Measurements from ENCODE around the gene IL10.

The IL10 gene

DNA sequence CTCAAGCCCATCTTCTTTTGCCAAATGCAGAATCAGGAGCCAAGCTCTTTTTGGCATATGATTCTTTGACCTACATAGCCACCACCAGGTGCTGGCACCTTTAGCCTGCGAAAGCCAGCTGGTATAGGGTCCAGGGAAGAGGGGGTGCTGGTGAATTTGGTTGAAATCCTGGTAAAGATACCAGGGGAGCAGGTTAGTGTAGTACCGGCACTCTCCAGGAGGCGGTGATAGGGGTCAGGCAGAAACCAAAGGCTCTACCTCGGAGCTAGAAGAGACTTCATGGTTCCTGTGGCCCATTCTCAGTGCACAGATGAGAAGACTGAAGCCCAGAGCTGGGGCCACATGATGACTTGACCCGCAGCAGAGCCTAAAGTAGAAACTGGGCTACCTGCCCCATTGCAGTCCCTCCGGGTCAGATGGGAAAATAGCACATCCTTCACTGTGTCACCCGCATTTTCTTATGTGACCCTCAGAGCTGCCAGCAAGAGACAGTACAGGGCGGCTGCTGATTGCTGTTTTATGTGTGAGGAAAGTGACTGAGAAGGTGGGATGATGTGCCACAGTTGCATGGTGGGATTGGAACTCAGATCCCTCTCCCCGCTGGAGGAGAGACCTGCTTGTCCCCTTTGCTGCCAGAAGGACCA lies 37.7 kb downstream of the IL10 start:
- no peak for DNase-seq (ENCODE audit: low spot score)

DNA sequence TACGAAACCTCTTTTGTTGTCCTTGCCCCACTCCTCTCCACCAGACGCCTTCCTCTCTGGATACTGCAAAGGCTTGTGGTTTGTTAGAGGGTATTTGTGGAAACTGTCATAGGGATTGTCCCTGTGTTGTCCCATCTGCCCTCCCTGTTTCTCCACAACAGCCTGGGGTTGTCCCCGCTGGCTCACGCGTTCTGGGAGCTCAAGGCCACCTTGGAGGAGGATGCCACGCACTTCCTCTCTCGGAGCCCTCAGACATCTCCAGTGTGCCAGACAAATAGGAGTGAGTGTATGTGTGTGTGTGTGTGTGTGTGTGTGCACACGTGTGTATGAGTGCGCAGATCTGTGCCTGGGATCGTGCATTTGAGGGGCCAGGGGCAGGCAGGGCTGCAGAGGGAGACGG lies 39.3 kb downstream of the IL10 start:
- no peak for DNase-seq (ENCODE audit: low spot score)

DNA sequence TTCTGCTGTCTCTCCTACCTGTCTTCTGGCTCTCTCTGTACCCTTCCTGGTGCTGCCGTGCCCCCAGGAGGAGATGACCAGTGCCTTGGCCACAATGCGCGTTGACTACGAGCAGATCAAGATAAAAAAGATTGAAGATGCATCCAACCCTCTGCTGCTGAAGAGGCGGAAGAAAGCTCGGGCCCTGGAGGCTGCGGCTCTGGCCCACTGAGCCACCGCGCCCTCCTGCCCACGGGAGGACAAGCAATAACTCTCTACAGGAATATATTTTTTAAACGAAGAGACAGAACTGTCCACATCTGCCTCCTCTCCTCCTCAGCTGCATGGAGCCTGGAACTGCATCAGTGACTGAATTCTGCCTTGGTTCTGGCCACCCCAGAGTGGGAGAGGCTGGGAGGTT lies 39.8 kb downstream of the IL10 start:
- no peak for DNase-seq (ENCODE audit: low spot score)

DNA sequence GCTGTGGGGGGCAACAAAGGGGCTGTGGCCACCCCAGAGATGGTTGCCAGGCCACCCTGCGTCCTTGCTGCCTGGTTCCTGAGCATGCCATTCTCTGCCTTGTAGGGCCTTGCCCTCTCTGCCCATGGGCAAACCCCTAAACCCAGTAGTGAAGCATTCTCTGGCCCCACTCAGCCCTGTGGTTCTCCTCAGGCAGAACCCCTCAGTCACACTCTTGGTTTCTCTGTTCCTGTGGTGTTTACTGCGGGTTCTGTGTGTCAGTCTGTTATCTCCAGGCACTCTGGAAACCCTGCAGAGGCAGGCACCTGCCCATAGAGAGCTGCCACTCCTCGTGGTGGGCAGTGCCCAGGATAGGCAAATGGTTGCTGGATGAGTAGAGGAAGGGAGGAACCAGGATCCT lies 42.8 kb downstream of the IL10 start:
- no peak for DNase-seq (ENCODE audit: low spot score)

DNA sequence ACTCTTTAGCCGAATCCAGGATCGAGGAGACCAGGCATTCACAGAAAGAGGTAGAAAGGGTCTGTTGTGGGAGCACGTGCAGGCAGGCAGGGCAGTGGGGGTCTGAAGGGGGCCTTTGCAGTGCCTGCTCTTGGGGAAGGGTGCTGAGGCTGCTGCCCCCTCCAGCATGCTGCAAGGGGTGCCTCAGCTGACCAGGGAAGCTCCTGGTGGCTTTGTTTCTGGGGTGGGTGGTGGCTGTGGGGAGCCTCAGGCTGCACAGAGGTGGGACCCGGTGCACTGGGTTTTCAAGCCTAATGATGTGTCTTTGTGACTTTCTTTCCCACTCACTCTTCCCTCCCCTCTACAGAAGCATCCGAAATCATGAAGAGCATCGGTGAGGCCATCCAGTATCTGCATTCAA lies 43.2 kb downstream of the IL10 start:
- no peak for DNase-seq (ENCODE audit: low spot score)

DNA sequence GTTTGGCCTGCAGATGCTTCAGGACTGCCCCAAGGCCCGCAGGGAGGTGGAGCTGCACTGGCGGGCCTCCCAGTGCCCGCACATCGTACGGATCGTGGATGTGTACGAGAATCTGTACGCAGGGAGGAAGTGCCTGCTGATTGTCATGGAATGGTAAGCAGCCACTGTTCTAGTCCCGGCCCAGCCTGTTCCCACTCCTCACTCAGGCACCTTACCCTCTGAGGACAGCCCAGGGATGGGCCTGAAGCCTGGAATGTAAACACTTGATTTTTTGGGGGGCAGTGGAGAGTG lies 43.7 kb downstream of the IL10 start:
- no peak for DNase-seq (ENCODE audit: low spot score)

DNA sequence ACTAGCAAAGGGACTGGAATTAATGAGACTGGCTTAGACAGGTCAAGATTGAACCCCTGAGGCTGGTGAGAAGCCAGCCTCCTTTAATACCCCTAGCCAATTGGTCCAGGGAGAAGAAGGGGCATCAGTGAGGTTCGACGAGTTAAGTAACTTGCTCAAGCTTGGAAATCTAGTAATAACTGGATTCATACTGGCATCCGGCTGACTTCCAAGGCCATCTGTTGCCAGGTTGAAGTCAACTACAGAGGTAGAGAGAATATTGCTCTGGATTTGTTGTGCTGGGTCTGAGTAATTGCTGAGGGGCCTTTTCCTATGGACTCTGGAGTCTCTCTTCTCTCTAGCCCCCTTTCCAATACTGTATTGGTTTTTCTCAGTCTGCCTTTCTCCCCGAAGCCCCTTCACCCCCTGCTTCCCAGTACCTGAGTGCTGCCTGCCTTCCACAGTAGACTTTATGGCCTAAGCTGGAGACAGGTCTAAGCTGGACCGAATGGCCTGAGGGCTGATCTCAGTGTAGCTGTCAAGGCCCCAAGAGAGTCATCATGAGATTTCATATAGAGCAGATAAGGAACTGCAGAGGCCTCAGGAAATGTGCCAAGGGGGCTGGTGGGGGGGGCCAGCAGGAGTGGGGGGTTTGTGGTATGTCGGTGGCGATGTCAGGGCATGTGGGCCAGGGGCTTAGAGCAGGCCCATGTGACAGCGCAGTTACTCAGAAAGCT lies 44.2 kb downstream of the IL10 start:
- no peak for DNase-seq (ENCODE audit: low spot score)

DNA sequence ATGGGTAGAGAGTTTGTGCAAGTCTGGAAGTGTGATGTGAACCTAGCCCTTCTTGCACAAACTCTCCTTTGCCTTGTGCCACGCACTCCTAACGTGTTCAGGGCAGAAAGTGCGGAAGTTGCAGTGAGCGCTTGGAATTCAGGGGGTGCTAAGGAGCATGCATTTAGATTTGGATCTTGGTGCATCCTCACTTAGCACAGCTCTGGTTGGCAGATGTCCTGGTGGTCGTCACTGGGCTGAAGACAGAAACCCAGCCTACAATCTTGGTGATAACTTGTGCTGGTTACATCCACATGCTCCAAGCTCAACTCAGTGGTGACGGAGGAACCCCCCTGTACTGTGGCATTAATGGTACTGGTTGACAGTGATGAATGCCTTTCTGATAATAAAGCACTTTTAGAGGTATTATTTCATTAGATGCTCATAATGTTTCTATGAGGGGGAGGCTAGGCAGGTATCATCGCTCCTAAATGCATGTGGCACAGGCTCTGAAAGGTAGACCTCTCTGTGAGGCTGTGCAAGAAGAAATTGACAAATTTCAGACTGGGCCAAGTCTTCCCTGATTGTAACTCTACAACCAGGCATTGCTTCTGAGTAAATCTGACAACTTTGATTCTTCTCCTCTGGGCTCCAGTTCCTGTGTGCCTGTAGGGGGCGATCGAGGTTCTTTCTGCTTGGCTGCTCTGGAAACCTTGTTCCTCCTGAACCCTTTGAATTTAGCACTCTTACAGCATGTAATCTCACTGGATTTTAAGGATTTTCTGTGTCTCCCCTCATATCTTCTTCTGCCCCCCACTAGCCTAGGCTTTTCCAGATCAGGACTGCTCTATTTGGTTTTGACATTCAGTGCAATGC lies 47.0 kb downstream of the IL10 start:
- DNase-seq (ENCODE audit: low spot score): peak; percentile 19

DNA sequence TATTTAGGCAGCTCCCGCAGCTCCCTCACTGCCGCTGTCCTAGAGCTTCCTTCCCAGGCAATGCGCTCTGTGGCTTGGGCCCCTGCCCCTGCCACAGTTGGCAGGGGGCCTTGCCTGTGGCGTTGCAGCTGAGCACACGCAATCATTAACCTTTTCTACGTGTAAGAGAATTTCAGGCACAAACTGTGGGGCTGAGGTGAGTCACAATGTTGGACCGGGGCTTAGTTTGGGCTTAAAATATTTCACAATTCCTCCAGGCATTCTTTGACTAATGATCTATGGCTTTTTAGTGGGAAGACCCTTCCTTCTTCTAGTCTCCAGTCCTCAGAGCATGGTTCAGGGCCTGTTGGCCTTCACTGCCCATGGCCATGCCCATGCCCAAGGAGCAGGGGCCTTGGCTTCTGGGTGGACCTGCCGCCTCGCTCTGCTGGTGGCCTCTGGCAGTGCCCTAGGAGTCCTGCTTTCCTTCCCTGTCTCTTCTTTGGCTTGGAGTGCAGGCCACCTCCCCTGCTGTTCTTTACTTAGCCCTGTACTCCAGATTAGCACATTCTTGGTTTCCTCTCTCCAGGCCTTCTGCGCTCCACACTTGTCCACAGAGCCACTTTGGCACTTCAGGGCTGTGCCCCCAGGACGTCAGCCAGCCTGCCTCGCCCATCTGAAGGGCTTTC lies 48.4 kb downstream of the IL10 start:
- DNase-seq (ENCODE audit: low spot score): no peak

DNA sequence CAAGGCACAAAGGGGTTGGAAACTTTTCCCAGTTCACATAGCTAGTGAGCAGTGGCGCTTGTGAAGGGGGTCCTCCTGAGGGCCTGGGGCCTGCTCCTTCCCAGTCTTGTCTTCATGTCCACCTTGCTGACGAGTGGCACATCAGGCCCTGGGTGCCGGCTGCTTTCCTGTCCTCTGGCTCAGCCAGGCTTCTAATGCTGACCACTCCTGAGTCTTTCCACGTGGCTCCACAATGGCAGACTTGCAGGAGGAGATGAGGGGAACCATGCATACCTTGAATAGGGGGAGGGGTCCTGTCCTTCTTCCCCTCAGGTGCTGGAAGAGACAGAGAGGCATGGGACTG lies 48.9 kb downstream of the IL10 start:
- no peak for DNase-seq (ENCODE audit: low spot score)

DNA sequence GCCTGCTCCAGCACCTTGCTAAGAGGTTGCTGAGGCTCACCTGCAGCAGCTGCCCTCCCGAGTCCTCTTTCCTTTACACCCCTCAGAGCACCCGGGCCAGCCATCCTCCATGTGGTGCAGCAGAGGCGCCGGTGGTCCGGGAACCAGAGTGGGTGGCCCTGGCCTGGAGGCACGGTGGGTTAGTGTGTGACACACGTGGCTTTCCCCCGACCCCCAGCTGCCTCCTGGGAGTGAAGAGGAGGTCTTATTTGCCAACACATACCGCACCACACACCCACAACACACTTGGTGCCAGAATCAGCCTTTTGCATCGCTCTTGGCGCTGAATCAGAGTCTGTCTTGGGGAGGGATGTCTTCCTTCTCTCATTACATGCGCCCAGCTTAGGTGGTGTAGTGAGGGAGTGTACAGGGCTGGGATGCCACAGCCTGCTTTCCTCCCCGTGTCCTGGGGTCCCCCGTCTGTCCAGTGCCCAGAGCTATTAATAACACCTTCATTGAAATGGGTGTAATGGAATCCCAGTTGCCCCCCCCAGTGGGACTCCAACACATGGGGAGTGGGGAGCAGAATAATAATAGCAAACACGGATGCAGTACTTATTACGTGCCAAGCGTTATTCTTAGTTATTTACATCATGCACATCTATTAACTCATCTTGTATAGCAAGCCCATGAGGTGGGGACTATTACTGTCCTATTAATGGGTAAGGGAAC lies 49.4 kb downstream of the IL10 start:
- DNase-seq (ENCODE audit: low spot score): no peak

DNA sequence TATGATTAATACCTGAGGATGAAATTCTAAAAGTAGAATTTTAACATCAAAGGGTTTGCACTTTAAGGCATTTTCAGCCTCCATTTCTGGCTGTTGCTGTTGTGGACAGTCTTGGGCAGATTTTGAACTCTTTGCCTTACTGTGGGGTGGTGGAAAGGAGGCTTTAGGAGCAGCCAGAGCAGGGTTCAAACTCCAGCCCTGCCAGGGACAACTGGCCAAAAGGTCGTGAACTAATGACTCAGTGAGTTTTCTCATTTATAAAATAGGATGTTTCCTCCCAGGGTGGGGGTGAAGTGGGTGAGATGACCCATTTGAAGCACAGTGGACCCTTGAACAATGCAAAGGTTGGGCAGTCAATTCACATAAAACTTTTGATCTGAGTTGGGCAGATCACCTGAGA lies 50.8 kb downstream of the IL10 start:
- DNase-seq (ENCODE audit: low spot score): no peak

DNA sequence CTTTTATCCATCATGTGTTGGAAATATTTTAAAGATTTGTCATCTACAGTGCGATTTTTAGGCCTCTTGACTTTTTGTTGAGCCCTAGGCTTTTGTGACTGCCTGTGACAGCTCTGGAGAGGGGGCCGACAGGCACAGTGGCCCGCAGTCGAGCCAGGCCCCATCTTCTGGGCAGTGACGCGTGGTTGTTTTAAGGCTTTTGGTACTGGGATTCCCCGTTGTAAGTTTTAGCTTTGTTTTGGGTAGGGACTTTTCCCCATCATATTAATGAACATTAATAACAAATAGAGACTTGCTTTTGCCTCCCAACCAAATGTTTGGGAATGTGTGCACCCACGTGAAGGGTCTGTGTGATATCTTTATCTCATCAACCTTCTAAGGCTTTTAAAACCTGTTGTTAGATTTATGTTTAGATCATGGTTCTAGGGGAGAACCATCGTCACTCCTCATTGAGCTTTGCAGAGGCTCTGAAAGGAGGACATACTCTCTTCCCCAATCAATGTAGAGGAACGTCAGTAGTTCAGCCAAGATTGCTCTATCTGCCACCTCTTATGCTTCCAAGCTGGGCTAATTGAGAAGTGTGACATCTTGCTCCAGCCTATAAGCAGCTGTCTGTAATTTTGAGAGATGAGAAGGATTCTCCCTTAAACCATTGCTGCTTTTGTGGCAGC lies 53.0 kb downstream of the IL10 start:
- DNase-seq (ENCODE audit: low spot score): no peak

DNA sequence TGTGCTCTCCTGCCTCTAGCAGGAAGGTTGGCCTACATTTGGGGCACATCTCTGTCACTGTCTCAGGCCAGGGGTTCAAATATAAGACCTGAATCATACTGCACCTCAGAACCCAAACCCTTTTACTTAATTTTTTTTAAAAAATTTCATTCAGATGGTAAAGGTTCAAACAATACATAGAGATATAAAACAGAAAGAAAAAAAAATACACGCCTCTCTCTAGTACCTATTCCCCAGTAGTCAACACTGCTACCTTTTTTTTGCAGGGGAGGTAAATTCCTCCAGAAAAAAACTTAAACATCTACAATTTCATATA lies 54.7 kb downstream of the IL10 start:
- DNase-seq (ENCODE audit: low spot score): no peak

Measured in LoVo (cell line).